ENCODE measurements around the gene EPS8L3. TPM values are rescaled to one million over a fixed set of nuclear protein-coding genes. Genes with fewer than 3 reads are reported as not detected.
"Not testable (repeated sequence)": the region's sequence is repeated elsewhere in the genome, so short reads cannot be mapped to it uniquely, and the experiment has no call there.

EPS8L3 gene
- total RNA-seq, 2 experiments from 2014 or later, result not detected

DNA sequence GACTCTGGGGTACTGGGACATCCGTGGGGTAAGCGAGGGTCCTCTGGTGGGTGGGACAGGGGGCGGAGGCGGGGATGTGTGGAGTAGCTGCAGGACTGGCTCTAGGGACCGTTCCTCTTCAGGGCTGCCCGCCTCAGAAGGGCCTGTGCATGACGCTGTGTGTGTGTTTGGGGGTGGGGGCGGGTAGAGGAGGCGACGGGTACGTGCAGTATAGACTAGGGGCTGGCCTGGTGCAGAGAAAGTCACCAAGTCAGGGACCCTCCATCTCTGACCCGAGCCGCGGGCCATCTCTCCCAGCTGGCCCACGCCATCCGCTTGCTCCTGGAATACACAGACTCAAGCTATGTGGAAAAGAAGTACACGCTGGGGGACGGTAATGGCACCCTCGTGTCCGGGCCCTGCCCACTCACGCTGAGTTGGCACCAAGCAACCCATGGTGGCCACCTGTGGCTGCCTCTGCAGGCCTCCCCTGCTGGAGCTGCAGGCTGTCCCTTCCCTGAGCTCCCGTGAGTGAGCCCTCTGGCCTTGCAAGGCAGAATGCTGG lies 51.3 kb downstream of the EPS8L3 start:
- H3K27ac Mint-ChIP-seq, result no peak overlapping the region
- ATAC-seq (no peak), DNase-seq (no peak)
- H3K4me3 Mint-ChIP-seq, result no peak overlapping the region
- peaks cover 7% of the 10 kb centered on the region for H3K9me3 Mint-ChIP-seq (ENCODE audit: insufficient read depth)
- POLR2A ChIA-PET, result no interaction called here
- CTCF ChIA-PET, result no interaction called here
- peaks cover 13% of the 10 kb centered on the region for H3K27me3 Mint-ChIP-seq (ENCODE audit: low read depth)
- peaks cover 4% of the 10 kb centered on the region for H3K36me3 Mint-ChIP-seq (ENCODE audit: low read depth)
- H3K4me1 Mint-ChIP-seq (ENCODE audit: low read depth), result peaks cover 2% of the 10 kb centered on the region

DNA sequence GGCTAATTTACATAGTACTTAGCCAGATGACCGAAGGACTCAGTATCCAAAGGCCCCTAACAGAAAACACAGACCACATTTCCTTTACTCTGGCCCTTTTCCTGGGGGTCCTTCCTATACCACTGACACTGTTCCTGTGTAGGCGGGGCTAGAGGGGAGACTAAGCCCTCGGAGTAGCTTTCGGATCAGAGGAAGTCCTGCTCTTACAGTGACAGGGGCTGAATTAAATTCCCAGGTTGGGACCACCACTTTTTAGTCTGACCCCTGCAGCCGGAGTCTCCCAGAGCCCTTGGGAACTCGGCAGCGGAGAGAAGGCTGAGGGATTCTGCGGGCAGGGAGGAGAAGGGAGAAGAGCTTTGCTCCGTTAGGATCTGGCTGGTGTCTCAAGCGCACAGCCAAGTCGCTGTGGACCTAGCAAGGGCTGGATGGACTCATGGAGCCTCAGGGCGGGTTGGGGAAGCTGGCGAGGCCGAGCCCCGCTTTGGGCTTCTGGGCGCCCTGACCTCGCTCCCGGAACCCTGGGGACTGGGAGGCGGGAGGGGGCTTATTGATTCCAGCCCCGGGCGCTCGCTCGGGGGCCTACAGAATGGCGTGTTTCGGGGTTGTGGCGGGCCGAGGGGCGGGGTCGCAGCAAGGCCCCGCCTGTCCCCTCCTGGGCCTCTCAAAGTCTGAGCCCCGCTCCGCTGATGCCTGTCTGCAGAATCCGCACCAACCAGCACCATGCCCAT lies 52.0 kb downstream of the EPS8L3 start, which contains the start of gene GSTM5:
Gene GSTM5 (plus strand): TSS at position 659 of the 728 bp plus-strand sequence. CDS start 62 bp downstream, at position 721.
- POLR2A ChIA-PET; H3K9me3 Mint-ChIP-seq (ENCODE audit: insufficient read depth); H3K36me3 Mint-ChIP-seq (ENCODE audit: low read depth); ATAC-seq; DNase-seq; CTCF ChIA-PET; H3K27ac Mint-ChIP-seq; H3K4me1 Mint-ChIP-seq (ENCODE audit: low read depth): not testable (repeated sequence)
- H3K4me3 Mint-ChIP-seq, result peak within 1 kb of the TSS; percentile 40
- peaks cover 13% of the 10 kb centered on the region for H3K27me3 Mint-ChIP-seq (ENCODE audit: low read depth)

DNA sequence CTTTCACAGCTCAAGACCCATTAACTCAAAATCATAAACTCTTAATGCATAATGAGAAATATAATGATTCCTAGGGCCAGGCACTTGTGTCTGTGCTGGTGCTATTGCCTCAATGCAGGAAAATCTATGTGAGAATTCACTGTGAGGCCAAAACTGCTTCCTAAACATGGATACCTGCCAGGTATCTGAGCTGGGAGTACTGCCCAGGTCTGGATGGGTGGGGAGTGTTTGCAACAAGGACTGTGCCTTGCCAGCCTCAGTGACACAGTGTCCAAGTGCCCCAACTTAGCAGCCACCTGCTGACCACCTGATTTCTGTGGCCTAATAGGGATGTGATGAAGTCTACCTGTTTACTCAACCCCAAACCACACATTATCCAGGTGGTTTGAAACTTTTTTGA lies 53.9 kb downstream of the EPS8L3 start:
- H3K36me3 Mint-ChIP-seq (ENCODE audit: low read depth); H3K4me1 Mint-ChIP-seq (ENCODE audit: low read depth); H3K27ac Mint-ChIP-seq; ATAC-seq; H3K4me3 Mint-ChIP-seq; H3K9me3 Mint-ChIP-seq (ENCODE audit: insufficient read depth); POLR2A ChIA-PET; DNase-seq: not testable (repeated sequence)
- H3K27me3 Mint-ChIP-seq (ENCODE audit: low read depth), result peaks cover 10% of the 10 kb centered on the region
- CTCF ChIA-PET, result interaction anchor here (1.3 kb wide), 1 partner anchor 70 kb away, joined by 3 read pairs; no protein-coding TSS in a partner anchor

DNA sequence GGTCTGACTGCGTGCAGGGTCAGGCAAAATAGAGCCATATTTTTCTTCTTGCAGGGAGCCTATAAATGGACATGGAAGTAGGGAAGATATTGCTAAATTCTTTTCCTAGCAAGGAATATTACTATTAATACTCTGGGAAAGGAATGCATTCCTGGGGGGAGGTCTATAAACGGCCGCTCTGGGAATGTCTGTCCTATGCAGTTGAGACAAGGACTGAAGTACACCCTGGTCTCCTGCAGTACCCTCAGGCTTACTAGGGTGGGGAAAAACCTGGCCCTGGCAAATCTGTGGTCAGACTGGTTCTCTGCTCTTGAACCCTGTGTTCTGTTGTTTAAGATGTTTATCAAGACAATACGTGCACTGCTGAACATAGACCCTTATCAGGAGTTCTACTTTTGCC lies 54.8 kb downstream of the EPS8L3 start:
- CTCF ChIA-PET, result interaction anchor here (1.3 kb wide), 1 partner anchor 69 kb away, joined by 3 read pairs; no protein-coding TSS in a partner anchor
- DNase-seq; H3K36me3 Mint-ChIP-seq (ENCODE audit: low read depth); H3K27ac Mint-ChIP-seq; ATAC-seq; H3K4me3 Mint-ChIP-seq; POLR2A ChIA-PET; H3K4me1 Mint-ChIP-seq (ENCODE audit: low read depth); H3K9me3 Mint-ChIP-seq (ENCODE audit: insufficient read depth); H3K27me3 Mint-ChIP-seq (ENCODE audit: low read depth): not testable (repeated sequence)

DNA sequence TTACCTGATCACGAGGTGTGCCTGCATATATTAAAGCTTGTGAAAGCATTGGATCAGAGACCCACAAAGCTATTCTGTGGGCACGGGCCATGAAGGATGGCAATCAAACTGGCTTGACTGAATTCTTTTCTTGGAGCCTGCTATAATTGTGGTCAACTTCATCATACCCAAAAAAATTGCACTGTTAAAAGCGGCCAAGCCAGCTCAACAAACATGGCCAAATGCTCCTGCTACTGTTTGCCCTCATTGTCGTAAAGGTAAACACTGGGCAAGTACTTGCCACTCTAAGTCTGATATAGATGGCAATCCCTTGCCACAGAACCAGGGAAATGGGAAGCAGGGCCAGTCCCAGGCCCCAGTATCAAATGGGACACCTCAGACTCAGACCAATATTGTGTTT lies 58.3 kb downstream of the EPS8L3 start:
- CTCF ChIA-PET, result interaction anchor here (0.8 to 1.5 kb wide), 3 partner anchors 64 to 278 kb away, joined by 3 to 4 read pairs (median 3); no protein-coding TSS in a partner anchor
- Mint-ChIP-seq H3K4me1 (ENCODE audit: low read depth) (no peaks in the 10 kb centered on the region), H3K36me3 (ENCODE audit: low read depth) (peaks cover 4% of the 10 kb centered on the region), H3K27ac (no peak overlapping the region), H3K27me3 (ENCODE audit: low read depth) (no peaks in the 10 kb centered on the region), H3K4me3 (no peak overlapping the region), H3K9me3 (ENCODE audit: insufficient read depth) (peaks cover 10% of the 10 kb centered on the region)
- POLR2A ChIA-PET, result no interaction called here
- DNase-seq, result no peak
- no peak for ATAC-seq

DNA sequence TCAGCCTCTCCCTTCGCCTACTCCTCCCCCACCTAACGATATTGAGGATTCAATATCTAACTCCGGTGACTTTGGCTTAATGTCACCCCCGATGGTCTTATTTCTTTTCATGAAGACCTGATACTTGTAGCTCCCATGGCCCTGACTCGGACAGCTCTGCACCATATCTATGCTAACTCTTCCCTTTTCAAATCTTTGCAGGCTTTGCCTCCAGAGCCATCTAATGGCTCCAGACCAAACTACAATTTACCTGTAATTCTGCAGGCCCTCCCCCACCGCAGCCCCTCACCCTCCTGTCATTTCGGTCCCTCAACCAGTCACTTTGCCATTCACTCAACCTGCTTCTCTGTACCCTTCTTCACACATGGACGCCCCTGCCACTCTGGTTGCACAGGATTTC lies 59.5 kb downstream of the EPS8L3 start:
- H3K27me3 Mint-ChIP-seq (ENCODE audit: low read depth), result no peaks in the 10 kb centered on the region
- H3K36me3 Mint-ChIP-seq (ENCODE audit: low read depth), result peaks cover under 1% of the 10 kb centered on the region
- no peak overlapping the region for H3K4me3 Mint-ChIP-seq
- DNase-seq (no peak), ATAC-seq (no peak)
- H3K4me1 Mint-ChIP-seq (ENCODE audit: low read depth), result no peaks in the 10 kb centered on the region
- CTCF ChIA-PET, result interaction anchor here (0.6 kb wide), 1 partner anchor 157 kb away, joined by 3 read pairs; no protein-coding TSS in a partner anchor
- POLR2A ChIA-PET, result no interaction called here
- no peak overlapping the region for H3K27ac Mint-ChIP-seq
- H3K9me3 Mint-ChIP-seq (ENCODE audit: insufficient read depth), result peaks cover 10% of the 10 kb centered on the region

DNA sequence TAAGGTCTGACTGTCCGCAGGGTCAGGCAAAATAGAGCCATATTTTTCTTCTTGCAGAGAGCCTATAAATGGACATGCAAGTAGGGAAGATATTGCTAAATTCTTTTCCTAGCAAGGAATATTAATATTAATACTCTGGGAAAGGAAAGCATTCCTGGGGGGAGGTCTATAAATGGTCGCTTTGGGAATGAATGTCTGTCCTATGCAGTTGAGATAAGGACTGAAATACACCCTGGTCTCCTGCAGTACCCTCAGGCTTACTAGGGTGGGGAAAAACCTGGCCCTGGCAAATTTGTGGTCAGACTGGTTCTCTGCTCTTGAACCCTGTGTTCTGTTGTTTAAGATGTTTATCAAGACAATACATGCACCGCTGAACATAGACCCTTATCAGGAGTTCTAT lies 60.8 kb downstream of the EPS8L3 start:
- H3K4me1 Mint-ChIP-seq (ENCODE audit: low read depth), result not testable (repeated sequence)

More for the DNA sequence above, 60.8 kb downstream of the EPS8L3 start:
- H3K36me3 Mint-ChIP-seq (ENCODE audit: low read depth); H3K4me3 Mint-ChIP-seq; POLR2A ChIA-PET; H3K27me3 Mint-ChIP-seq (ENCODE audit: low read depth); CTCF ChIA-PET; H3K9me3 Mint-ChIP-seq (ENCODE audit: insufficient read depth); ATAC-seq; DNase-seq; H3K27ac Mint-ChIP-seq: not testable (repeated sequence)

Other genes with a start within 250 kb of the EPS8L3 start
- gene GPR61, start 224.1 kb downstream of the EPS8L3 start, total RNA-seq, result not detected
- gene GNAI3, start 215.3 kb downstream of the EPS8L3 start, total RNA-seq, result 10 to 100 TPM in 1 of 2 experiments, 1 to 10 TPM in 1; 9.6 to 10.2 TPM
- not detected for gene GNAT2, start 144.3 kb downstream of the EPS8L3 start, total RNA-seq
- 100 to 1,000 TPM; 123 to 133 TPM for gene AMPD2, start 144.1 kb downstream of the EPS8L3 start, total RNA-seq
- 10 to 100 TPM; 17.0 to 18.5 TPM for gene GSTM4, start 107.8 kb downstream of the EPS8L3 start, total RNA-seq
- 10 to 100 TPM; 18.2 to 19.3 TPM for gene GSTM2, start 95.9 kb downstream of the EPS8L3 start, total RNA-seq
- 10 to 100 TPM; 30.2 to 31.5 TPM for gene GSTM1, start 76.1 kb downstream of the EPS8L3 start, total RNA-seq
- gene GSTM5, start 51.7 kb downstream of the EPS8L3 start, total RNA-seq, result under 1 TPM in 1 of 2 experiments, not detected in 1; 0.05 TPM
- gene GSTM3, start 22.9 kb downstream of the EPS8L3 start, total RNA-seq, result 1 to 10 TPM; 5.8 to 7.6 TPM
- 10 to 100 TPM; 40.3 to 41.1 TPM for gene CSF1, start 146.9 kb upstream of the EPS8L3 start, total RNA-seq
- gene AHCYL1, start 220.8 kb upstream of the EPS8L3 start, total RNA-seq, result 10 to 100 TPM; 55.0 to 64.5 TPM